ENCODE results near the gene SMAP1.

Gene SMAP1

GRCh38 chr6:70903665-70904452 lies 236.2 kb downstream of the SMAP1 start:
- DNase-seq: no peak

- DNase-seq: no peak
Measured at GRCh38 chr6:70905742-70906141, 238.1 kb downstream of the SMAP1 start.
